HepG2 (cell line): Measurements from ENCODE around the gene SERP1. TPM values are rescaled to one million over a fixed set of nuclear protein-coding genes. Genes with fewer than 3 reads are reported as not detected.

Source experiments
- BORCS8-MEF2B ChIP-seq: sonication (generic); formaldehyde crosslinking; IDR thresholded peaks from 2 replicates; pipeline ENCODE4 v1.8.0; 2022; ENCODE audit warnings: mild to moderate bottlenecking, missing genetic modification reagents
- CBX2 ChIP-seq, 2 experiments: fragments of 200-600 bp in 1 of 2; sonication (generic); formaldehyde crosslinking in 1 of 2; IDR thresholded peaks; 2 replicates each; pipeline versions ENCODE4 v1.7.0 to v1.8.1; 2018 to 2022; ENCODE audit warnings: low read depth in 2 of 2, low read length in 1 of 2, mild to moderate bottlenecking in 1 of 2, missing genetic modification reagents in 1 of 2
- CHCHD3 ChIP-seq: sonication (generic); formaldehyde crosslinking; IDR thresholded peaks from 2 replicates; pipeline ENCODE4 v1.8.0; 2022; ENCODE audit warnings: mild to moderate bottlenecking, missing genetic modification reagents, moderate library complexity
- JUN ChIP-seq: sonication (generic); formaldehyde crosslinking; IDR thresholded peaks from 2 replicates; pipeline ENCODE4 v1.4.0; 2020; ENCODE audit warnings: mild to moderate bottlenecking, missing genetic modification reagents
- KLF15 ChIP-seq: sonication (generic); formaldehyde crosslinking; IDR thresholded peaks from 2 replicates; pipeline ENCODE4 v1.8.1; 2023; ENCODE audit warnings: borderline replicate concordance, mild to moderate bottlenecking, inconsistent platforms, missing genetic modification reagents, mixed read lengths
- KLF16 ChIP-seq, 2 experiments: sonication (generic) in 1 of 2; formaldehyde crosslinking in 1 of 2; IDR thresholded peaks; 2 replicates each; pipeline versions ENCODE4 v1.6.1 to v1.8.0; 2016 to 2023; ENCODE audit warnings: missing genetic modification reagents in 2 of 2, missing compliant biosample characterization in 1 of 2
- MIER2 ChIP-seq: IDR thresholded peaks from 2 replicates; pipeline ENCODE4 v1.6.1; 2016; ENCODE audit warnings: missing biosample characterization, missing genetic modification reagents
- SALL2 ChIP-seq: sonication (generic); formaldehyde crosslinking; IDR thresholded peaks from 2 replicates; pipeline ENCODE4 v1.8.1; 2023; ENCODE audit warnings: mild to moderate bottlenecking, missing genetic modification reagents, inconsistent platforms
- TARDBP ChIP-seq: sonication (generic); formaldehyde crosslinking; IDR thresholded peaks from 2 replicates; pipeline ENCODE4 v1.8.0; 2022; ENCODE audit warnings: mild to moderate bottlenecking, missing genetic modification reagents
- ZBTB3 ChIP-seq: sonication (generic); formaldehyde crosslinking; IDR thresholded peaks from 2 replicates; pipeline ENCODE4 v1.4.0; 2020; ENCODE audit warnings: low read depth, mild to moderate bottlenecking, moderate library complexity, missing genetic modification reagents, borderline replicate concordance
- ZFP36L1 ChIP-seq: sonication (generic); formaldehyde crosslinking; IDR thresholded peaks from 2 replicates; pipeline ENCODE4 v1.8.0; 2022; ENCODE audit warnings: mild to moderate bottlenecking, missing genetic modification reagents, moderate library complexity
- ZNF10 ChIP-seq: sonication (generic); formaldehyde crosslinking; IDR thresholded peaks from 2 replicates; pipeline ENCODE4 v1.4.0; 2020; ENCODE audit warnings: mild to moderate bottlenecking, low read depth, missing genetic modification reagents, borderline replicate concordance
- ZNF33B ChIP-seq: sonication (generic); formaldehyde crosslinking; IDR thresholded peaks from 2 replicates; pipeline ENCODE4 v1.5.1; 2020; ENCODE audit warnings: mild to moderate bottlenecking, missing genetic modification reagents
- ZNF569 ChIP-seq: sonication (generic); formaldehyde crosslinking; IDR thresholded peaks from 2 replicates; pipeline ENCODE4 v1.5.0; 2020; ENCODE audit warnings: mild to moderate bottlenecking, missing genetic modification reagents, moderate library complexity, borderline replicate concordance
- ZZZ3 ChIP-seq: sonication (generic); formaldehyde crosslinking; IDR thresholded peaks from 2 replicates; pipeline ENCODE4 v1.4.0; 2020; ENCODE audit warnings: missing genetic modification reagents, mild to moderate bottlenecking, borderline replicate concordance
- polyA plus RNA-seq, 8 experiments: library from polyadenylated mRNA; depleted of rRNA in 3 of 8; stranded (reverse) in 7 of 8; unstranded in 1 of 8; fragments of >200 nt; fragmentation: Illumina TruSeq in 4 of 8; extraction: Trizol in 4 of 8; gene quantifications; 2 replicates each; pipeline versions ENCODE4 v1.2.1 to v1.2.3, GENCODE V29; 2011 to 2016; ENCODE audit warnings: low read depth in 4 of 8, missing spikeins in 1 of 8, mixed read lengths in 1 of 8; ENCODE audit not compliant: insufficient read depth in 1 of 8
- total RNA-seq, 5 experiments: library from RNA; depleted of rRNA; stranded (reverse); fragments of >200 nt; fragmentation: Illumina TruSeq; extraction: Trizol; gene quantifications; 2 replicates each; pipeline ENCODE4 v1.2.3, GENCODE V29; 2016; ENCODE audit warnings: low read depth in 1 of 5
- TF ChIP-seq, protein P1 (sequence below), 2 experiments: sonication (generic) in 1 of 2; formaldehyde crosslinking in 1 of 2; IDR thresholded peaks; 2 replicates each; pipeline versions ENCODE4 v1.5.1 to v1.6.1; 2011 to 2020; ENCODE audit warnings: borderline replicate concordance in 1 of 2, low read depth in 1 of 2, low read length in 1 of 2, mild to moderate bottlenecking in 1 of 2, missing genetic modification reagents in 1 of 2, moderate library complexity in 1 of 2
- TF ChIP-seq, protein P2 (sequence below): sonication (generic); formaldehyde crosslinking; IDR thresholded peaks from 2 replicates; pipeline ENCODE4 v1.4.0; 2020; ENCODE audit warnings: missing genetic modification reagents, borderline replicate concordance
- TF ChIP-seq, protein P3 (sequence below): sonication (generic); formaldehyde crosslinking; IDR thresholded peaks from 2 replicates; pipeline ENCODE4 v1.5.0; 2020; ENCODE audit warnings: mild to moderate bottlenecking, missing genetic modification reagents

The SERP1 gene
- total and polyA plus RNA-seq, 2 of the 13 experiments (the other 11 are each of a cell fraction or from before 2014, with no cell fraction given) = 61.2 to 95.0 TPM

DNA sequence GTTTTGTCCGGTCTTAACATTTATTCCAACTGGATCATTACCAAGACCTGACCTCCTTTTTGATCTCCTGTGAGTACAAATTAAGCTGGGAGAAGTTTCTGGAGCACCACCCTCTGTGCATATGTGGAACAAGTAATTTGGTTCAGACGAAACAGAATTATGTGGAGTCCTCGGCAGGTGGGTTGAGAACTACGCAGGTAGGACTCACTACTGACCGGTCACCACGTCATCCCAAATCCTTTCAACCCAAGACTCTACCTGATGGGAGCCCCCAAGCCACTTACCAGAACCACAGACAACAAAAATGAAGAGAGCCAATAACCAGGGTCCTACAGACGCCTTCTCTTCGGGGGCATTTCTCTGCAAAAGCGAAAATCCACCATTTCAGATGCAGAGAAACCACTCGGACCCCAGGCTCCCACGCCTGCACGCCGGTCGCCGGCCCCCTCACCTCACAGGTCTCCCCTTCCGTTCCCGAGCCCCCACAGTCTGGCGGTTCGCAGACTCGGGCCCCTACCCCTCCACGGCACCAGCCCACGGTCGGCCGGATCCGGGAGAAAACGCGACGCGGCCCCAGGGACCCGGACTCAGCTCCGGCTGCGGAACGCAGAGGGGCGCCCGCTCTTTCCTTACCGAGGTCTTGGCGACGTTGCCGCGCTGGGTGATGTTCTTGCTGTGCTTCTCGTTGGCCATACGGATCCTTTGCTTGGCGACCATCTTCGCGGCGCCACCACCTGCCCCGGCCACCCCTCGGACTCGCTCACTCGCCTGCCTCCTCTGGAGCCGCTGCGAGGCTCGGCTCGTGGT, 674 bp downstream of the SERP1 start (continued):
- TF ChIP-seq, protein P1, sequence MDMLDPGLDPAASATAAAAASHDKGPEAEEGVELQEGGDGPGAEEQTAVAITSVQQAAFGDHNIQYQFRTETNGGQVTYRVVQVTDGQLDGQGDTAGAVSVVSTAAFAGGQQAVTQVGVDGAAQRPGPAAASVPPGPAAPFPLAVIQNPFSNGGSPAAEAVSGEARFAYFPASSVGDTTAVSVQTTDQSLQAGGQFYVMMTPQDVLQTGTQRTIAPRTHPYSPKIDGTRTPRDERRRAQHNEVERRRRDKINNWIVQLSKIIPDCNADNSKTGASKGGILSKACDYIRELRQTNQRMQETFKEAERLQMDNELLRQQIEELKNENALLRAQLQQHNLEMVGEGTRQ (IDR thresholded peaks at IDR 0.05; ENCODE audit: low read depth, low read length) = no peak
- TF ChIP-seq, protein P1 (CRISPR knock-in tag; IDR thresholded peaks at IDR 0.05; ENCODE audit: borderline replicate concordance) = no peak
- TF ChIP-seq CBX2 (IDR thresholded peaks at IDR 0.05; ENCODE audit: low read depth, low read length) (no peak), CBX2 (CRISPR knock-in tag; IDR thresholded peaks at IDR 0.05; ENCODE audit: low read depth) (no peak), KLF16 (CRISPR knock-in tag; IDR thresholded peaks at IDR 0.05) (no peak), CHCHD3 (CRISPR knock-in tag) (no peak), JUN (CRISPR knock-in tag) (no peak), SALL2 (CRISPR knock-in tag) (no peak), ZNF33B (CRISPR knock-in tag) (no peak), MIER2 (CRISPR knock-in tag) (no peak), ZFP36L1 (CRISPR knock-in tag) (0 out of 2 replicates have a peak, but pooled peaks have one; percentile 60), BORCS8-MEF2B (peak; percentile 78; the same call in 1 of the 2 replicates), KLF15 (CRISPR knock-in tag) (no peak), ZNF569 (CRISPR knock-in tag) (no peak), ZZZ3 (no peak), ZBTB3 (no peak), ZNF10 (CRISPR knock-in tag) (no peak), TARDBP (no peak; the same call in 1 of the 2 replicates)
- TF ChIP-seq, protein P2, sequence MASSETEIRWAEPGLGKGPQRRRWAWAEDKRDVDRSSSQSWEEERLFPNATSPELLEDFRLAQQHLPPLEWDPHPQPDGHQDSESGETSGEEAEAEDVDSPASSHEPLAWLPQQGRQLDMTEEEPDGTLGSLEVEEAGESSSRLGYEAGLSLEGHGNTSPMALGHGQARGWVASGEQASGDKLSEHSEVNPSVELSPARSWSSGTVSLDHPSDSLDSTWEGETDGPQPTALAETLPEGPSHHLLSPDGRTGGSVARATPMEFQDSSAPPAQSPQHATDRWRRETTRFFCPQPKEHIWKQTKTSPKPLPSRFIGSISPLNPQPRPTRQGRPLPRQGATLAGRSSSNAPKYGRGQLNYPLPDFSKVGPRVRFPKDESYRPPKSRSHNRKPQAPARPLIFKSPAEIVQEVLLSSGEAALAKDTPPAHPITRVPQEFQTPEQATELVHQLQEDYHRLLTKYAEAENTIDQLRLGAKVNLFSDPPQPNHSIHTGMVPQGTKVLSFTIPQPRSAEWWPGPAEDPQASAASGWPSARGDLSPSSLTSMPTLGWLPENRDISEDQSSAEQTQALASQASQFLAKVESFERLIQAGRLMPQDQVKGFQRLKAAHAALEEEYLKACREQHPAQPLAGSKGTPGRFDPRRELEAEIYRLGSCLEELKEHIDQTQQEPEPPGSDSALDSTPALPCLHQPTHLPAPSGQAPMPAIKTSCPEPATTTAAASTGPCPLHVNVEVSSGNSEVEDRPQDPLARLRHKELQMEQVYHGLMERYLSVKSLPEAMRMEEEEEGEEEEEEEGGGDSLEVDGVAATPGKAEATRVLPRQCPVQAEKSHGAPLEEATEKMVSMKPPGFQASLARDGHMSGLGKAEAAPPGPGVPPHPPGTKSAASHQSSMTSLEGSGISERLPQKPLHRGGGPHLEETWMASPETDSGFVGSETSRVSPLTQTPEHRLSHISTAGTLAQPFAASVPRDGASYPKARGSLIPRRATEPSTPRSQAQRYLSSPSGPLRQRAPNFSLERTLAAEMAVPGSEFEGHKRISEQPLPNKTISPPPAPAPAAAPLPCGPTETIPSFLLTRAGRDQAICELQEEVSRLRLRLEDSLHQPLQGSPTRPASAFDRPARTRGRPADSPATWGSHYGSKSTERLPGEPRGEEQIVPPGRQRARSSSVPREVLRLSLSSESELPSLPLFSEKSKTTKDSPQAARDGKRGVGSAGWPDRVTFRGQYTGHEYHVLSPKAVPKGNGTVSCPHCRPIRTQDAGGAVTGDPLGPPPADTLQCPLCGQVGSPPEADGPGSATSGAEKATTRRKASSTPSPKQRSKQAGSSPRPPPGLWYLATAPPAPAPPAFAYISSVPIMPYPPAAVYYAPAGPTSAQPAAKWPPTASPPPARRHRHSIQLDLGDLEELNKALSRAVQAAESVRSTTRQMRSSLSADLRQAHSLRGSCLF = no peak
- TF ChIP-seq, protein P3, sequence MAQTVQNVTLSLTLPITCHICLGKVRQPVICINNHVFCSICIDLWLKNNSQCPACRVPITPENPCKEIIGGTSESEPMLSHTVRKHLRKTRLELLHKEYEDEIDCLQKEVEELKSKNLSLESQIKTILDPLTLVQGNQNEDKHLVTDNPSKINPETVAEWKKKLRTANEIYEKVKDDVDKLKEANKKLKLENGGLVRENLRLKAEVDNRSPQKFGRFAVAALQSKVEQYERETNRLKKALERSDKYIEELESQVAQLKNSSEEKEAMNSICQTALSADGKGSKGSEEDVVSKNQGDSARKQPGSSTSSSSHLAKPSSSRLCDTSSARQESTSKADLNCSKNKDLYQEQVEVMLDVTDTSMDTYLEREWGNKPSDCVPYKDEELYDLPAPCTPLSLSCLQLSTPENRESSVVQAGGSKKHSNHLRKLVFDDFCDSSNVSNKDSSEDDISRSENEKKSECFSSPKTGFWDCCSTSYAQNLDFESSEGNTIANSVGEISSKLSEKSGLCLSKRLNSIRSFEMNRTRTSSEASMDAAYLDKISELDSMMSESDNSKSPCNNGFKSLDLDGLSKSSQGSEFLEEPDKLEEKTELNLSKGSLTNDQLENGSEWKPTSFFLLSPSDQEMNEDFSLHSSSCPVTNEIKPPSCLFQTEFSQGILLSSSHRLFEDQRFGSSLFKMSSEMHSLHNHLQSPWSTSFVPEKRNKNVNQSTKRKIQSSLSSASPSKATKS (CRISPR knock-in tag) = no peak
